HG03354 (cell line): ENCODE results near the gene FBXL2.
"Not testable (repeated sequence)": the region's sequence is repeated elsewhere in the genome, so short reads cannot be mapped to it uniquely, and the experiment has no call there.

Experiments used
- ATAC-seq: cut with Tn5 transposase; IDR thresholded peaks from one replicate; pipeline ENCODE4 v1.9.1; 2021; ENCODE audit warnings: mild to moderate bottlenecking; ENCODE audit not compliant: unreplicated experiment, poor library complexity, severe bottlenecking

FBXL2 gene

DNA sequence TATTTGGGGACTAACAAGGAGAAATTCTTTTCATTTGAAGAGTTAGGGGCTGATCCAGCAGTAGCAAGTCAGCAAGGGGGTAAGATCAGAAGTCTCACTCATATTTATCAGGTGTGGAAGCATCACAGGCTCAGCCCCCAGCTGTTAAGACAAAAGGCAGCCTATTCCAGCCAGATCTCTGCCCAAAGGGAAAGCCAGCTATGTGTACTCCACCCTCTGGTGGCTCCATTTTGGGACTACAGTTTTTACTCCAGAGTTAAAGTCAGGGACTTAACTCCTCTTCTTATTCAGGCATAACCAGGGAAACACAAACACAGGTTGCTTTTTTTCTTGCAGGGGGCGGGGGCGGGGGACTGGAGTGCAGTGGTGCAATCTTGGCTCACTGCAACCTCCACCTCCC is 143.7 kb downstream of the FBXL2 start:
- no peak for ATAC-seq

DNA sequence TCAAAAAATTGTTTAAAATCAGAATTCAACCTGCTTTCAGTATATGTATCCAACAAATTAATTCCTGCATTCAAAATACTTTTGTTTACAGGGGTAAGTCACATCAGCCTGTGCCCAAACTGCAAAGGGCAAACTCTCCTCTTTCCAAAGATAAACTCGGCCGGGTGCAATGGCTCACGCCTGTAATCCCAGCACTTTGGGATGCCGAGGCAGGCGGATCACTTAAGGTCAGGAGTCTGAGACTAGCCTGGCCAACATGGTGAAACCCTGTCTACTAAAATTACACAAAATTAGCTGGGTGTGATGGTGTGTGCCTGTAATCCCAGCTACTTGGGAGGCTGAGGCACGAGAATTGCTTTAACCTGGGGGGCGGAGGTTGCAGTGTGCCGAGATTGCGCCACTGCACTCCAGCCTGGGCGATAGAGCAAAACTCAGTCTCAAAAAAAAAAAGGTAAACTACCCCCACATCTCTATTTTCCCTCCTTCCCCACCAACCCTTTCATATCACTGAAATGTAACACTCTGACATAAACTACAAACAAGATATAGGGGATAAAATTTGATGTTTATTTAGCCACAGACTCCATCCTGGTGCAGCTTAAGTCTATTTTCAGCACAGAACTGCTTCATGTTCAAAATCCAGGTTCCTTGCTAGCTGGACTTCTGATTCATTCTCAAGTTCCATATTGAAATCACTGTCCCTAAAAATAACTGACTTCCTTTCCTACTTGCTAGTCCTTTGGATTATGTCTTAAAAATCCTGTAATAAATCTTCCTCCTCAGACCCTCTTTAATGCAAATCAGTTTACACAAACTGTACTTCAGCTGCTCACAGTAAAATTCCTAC is 147.6 kb downstream of the FBXL2 start:
- ATAC-seq, result no peak

DNA sequence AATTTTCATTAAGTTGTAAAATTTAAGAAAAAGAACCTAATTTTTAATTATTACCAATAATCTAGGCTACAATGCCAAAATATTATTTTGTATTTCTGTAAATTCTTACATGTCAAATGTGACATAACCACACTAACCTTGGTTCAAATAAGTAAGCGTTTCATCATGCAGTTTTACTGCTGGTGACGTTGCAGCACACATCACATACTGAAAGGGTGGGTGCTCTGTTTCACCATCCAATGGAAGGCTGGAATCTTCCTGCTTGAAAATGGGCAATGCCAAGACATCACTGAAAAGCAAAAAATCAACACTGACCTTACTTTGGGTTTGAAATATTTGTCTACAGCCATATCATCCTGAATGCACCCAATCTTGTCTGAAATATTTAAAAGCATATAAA is 148.2 kb downstream of the FBXL2 start:
- ATAC-seq, result no peak

DNA sequence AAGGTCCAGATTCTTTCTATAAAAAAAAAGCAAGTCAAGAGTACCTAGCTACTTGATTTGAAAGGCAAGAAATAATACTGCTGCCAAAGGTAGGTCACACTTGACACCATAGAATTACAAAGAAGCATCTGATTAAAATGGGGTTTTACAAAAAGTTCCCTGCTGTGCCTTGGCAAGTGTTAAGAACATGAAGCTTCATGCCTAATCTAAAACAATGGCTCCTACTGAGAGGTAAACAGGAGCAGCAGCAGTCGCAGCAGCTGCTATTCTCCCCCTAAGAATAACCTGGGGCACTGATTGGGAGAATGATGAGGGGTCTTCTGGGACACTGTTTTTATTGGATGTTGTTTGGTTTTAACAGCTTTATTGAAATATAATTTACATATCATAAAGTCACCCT is 148.8 kb downstream of the FBXL2 start:
- no peak for ATAC-seq

DNA sequence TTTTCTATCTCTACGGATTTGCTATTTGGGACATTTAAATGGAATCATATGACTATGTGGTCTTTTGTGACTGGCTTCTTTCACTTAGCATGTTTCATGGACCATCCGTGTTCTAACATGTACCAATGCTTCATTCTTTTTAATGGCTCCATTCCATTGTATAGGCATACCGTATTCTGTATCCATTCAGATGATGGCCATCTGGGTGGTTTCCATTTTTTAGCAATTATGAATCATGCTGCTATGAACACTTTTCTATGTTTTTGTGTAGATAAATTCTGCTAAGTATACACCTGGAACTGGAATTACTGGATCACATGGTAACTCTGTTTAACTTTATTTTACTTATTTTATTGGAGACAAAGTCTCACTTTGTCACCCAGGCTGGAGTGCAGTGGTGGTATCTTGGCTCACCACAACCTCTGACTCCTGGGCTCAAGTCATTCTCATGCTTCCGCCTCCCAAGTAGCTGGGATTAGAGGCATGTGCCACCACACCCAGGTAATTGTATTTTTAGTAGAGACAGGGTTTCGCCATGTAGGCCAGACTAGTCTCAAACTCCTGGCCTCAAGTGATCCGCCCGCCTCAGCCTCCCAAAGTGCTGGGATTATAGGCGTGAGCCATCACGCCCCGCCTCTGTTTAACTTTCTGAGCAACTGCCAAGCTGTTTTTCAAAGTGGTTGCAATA is 149.5 kb downstream of the FBXL2 start:
- ATAC-seq, result no peak

DNA sequence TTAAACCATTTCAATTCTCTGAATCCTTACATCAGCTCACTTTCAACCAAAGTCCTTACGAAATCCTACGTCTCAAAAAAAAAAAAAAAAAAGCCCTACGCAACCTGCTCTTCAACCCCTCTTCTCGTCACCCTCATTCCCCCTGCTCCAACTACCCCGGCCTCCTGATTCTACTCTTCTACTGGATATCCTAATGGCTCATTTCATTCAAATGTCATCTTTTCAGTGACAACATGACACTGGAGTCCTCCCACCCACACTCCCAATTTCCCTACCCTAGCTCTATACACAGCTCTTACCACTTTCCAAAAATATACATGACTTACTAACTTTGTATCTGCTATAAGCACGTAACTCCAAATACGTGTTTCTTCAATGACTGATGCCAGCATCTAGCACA is 151.5 kb downstream of the FBXL2 start:
- ATAC-seq, result no peak

DNA sequence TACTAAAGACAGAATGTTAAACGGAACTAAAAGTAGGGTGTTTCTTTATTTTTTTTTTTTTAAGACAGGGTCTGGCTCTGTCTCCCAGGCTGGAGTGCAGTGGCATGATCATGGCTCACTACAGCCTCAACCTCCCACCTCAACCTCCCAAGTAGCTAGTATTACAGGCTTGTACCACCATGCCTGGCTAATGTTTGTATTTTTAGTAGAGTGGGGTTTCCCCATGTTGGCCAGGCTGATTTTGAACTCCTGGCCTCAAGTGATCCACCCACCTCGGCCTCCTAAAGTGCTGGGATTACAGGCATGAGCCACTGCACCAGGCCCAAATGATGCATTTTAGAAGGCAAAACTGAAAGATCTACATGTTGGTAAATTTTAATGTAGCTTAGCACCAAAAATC is 152.1 kb downstream of the FBXL2 start:
- ATAC-seq, result not testable (repeated sequence)

DNA sequence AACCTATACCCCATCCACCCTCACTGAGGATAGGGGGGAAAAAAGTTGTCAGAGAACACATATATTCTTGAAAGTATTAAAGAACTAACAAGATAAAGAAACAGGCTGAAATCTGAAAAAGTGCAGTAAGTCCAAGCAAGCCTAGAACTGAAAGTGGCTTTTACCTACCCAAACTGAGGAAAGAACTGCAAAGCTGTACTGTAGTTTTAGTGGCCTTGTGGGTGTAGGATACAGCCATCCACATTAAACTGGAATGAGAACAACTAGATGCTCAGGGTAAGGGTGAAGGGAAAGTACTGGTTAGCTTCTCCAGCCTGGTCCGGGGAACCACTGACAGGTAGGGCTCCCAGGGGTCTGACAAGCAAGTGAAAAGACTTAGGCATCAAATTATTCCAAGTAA is 152.8 kb downstream of the FBXL2 start:
- no peak for ATAC-seq

DNA sequence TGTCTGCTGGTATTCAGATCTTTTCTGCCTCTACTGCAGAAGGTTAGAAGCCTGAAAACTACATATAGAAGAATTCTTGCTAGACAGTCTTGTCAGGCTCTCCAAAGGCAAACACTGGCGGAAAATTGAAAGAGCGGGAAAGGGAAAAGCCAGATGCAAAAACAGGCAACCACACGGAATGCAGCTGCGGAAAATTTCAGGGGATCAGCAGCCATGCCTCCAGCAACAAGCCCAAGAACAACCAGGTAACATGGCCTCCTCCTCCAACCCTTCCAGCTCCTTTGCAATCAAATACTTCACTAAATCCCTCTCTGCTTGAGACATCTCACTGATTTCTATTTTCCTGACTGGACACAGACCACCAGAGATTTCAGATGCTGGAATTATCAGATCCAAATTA is 153.3 kb downstream of the FBXL2 start:
- no peak for ATAC-seq

DNA sequence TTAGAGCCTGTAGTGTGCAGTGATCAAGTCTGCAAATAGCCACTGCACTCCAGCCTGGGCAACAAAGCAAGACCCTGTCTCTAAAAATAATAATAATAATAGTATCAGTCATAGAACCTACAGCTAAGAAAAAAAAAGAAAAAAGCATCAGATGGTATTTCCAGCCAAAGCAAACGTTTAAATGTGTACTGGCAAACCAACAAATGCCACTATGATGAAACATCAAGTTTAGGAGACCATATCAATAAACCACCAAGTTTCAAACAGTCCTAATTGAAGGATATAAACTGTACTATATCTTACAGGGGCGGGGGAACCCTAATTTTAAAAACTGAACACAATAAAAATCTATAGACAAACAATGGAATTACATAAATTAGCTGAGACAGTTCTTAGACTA is 156.6 kb downstream of the FBXL2 start:
- ATAC-seq, result no peak
